ENCODE data around the gene GBP2.
"Not testable (repeated sequence)": the region's sequence is repeated elsewhere in the genome, so short reads cannot be mapped to it uniquely, and the experiment has no call there.

GBP2 gene

DNA sequence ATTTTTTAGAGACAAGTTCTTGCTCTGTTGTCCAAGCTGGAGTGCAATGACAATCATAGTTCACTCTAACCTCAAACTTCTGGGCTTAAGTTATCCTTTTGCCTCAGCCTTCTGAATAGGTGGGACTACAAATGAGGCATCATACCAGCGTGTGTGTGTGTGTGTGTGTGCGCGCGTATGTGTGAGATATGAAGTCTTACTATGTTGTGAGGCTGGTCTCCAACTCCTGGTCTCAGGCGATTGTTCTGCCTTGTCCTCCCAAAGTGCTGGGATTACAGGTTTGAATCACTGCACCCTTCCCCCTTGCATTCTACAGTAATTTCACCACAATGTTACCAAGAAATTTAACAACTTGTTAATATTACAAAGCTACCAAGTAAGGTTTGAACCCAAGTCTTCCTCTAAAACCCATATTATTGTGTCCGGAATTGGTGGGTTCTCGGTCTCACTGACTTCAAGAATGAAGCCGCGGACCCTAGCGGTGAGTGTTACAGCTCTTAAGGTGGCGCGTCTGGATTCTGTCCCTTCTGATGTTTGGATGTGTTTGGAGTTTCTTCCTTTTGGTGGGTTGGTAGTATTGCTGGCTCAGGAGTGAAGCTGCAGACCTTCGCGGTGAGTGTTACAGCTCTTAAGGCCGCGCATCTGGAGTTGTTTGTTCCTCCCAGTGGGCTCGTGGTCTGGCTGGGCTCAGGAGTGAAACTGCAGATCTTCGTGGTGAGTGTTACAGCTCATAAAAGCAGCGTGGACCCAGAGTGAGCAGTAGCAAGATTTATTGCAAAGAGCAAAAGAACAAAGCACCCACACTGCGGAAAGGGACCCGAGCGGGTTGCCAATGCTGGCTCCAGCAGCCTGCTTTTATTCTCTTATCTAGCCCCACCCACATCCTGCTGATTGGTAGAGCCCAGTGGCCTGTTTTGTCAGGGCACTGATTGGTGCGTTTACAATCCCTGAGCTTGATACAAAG lies 970 bp upstream of the GBP2 start:
- not testable (repeated sequence) for DNase-seq

DNA sequence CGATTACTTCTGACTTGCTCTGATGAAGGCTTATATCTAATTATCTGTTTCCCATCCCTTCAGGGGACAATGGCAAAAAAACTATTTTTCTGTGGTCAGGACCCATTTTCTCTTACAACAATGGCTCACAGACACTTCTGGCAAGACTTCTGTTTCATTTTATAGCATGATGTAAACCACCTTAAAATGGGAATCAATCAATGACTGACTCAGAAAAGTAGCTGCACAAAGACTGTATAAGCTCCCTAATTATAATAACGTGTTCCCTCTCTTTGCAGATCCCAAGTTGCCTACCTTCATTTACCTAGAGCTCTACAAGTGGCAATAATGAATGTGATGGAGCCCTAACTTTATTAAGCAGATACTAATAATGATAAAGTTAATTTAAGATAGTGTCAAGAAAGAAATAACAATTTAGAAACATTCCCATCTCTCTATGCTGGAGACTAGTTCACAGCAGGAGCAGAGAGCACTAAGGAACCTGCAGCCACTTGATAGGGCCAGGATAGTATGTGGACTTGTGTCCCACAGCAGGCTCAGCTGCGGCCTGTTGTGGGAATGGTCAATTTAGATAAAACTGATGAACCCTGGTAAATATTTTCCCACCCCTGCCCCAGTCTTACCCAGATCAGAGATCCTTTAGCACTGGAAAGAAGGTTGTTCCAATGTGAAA lies 538 bp downstream of the GBP2 start:
- no peak for DNase-seq

DNA sequence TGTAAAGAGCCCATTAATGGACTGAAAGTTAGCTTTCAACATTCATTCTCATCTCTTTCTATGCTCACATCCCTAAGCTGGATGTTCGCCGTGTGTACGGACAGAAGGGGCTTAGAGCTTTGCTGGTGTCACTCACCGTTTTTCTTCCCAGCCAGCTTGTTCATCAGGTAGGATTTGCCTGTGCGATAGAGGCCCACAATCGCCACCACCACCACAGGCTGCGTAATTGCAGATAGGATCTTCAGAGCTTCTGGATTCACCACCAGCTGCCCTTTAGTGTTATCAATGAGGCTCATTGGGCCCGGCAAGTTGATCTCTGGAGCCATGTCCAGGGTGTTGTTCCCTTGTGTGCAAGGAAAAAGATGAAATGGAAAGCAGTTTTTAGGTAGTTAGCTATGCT lies 4.3 kb downstream of the GBP2 start:
- no peak for DNase-seq

DNA sequence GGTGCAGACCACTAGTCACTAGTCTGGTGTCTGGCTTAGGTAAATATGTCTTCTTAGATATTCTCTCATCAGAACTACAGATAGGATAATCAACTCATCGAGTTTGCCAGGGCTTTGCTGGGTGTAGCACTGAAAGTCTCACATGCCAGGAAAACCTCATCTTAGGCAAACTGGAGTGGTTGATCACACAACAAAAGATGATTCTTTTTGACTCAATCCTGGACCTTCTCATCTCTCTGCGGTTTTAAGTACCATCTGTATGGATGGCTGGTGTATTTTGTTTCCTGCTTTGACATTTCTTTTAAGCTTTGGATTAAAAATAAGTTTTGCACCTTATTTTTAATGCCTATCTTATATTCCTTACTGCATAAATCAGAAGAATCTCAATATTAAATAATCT lies 11.3 kb downstream of the GBP2 start:
- DNase-seq = no peak

GRCh38 chr1:89112871-89113613 lies 12.9 kb downstream of the GBP2 start:
- DNase-seq = no peak

- no peak for DNase-seq
Measured at GRCh38 chr1:89104687-89105086, 21.2 kb downstream of the GBP2 start.

- no peak for DNase-seq
Measured at GRCh38 chr1:89104147-89104546, 21.8 kb downstream of the GBP2 start.

DNA sequence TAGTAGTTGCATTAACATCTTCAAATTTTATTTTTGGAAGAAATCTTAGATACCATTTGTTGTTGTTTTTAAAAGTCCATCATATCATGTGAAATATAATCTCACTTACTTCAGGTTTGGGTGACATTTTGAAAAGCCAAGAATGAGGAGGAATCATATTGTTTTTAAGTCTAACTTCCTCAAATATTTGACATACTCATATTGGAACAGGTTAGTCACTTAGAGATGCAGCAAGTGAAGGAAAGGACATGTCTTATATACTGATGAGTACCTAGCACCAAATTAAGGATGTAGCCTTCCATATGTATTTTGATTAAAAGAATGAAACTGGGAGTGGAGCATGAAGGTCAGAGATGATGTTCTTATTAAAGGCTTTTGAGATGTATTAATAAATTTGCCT lies 23.9 kb downstream of the GBP2 start:
- no peak for DNase-seq

- DNase-seq = no peak
Measured at GRCh38 chr1:89100412-89100811, 25.5 kb downstream of the GBP2 start.

DNA sequence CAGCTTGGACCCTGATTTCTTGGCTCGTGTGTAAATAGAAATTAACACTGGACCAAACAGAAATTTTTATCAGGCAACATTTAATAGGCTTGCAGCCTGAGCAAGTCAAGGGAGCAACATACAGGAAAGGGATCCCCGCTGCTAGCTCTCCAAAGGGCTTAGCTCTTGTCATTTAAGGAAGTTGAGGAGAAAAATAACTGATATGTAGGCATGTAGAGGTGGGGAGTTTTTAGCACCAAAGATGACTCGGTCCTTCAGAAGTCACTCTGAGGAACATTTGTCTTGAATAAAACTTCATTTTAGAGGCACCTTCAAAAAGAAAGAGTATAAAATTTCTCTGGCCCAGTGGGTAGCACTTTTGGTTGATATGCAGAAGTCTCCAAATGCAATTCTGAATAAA lies 27.1 kb downstream of the GBP2 start:
- DNase-seq = no peak

DNA sequence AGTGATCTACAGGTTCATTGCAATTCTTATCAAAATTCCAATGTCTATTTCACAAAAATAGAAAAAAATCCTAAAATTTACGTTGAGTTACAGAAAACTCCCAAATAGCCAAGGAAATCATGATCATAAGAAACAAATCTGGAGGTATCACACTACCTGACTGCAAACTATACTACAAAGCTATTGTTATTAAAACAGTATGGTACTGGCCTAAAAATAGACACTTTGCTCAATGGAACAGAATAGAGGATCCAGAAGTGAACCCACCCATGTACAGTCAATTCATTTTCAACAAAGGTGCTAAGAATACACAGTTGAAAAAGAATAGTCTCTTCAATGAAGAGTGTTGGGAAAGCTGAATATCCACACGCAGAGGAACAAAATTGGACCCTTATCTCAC lies 30.2 kb downstream of the GBP2 start:
- no peak for DNase-seq

DNA sequence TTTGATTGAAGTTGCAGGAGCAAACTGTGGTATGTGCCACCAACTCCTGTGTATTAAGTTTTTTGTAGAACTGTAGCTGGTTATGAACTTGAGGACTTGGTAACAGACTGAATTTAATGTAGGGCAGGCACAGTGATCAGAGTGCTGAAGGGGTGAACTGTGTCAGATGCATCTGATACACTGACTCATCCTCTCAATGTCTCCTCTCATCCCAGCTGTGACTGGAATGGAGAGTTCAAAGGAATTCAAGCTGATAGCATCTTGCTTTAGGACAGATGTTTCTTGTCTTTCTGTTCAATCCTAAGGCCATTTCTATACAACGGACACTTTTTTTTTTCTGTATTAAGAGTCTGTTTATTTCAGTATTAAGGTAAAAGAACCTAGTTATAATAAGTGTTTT lies 36.0 kb downstream of the GBP2 start:
- no peak for DNase-seq

- no peak for DNase-seq
Measured at GRCh38 chr1:89088572-89088971, 37.3 kb downstream of the GBP2 start.

DNA sequence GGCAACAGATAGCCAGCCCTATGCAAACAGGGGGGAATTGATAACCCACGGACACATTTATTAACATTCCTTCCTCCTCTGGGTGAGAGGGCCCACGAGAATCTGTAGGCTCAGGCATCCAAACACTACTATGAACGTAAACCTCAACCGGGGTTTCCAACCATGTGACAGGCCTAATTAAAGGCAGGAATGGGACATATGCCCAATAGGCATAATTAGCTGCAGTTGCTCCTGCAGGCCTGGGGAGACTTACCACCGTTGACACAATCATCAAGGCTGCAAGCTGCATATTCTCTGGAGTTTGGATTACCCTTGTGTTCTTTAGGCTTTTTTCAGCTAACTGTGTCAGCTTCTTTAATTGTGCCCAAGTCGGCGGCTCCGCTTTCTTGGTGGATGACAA lies 38.7 kb downstream of the GBP2 start:
- DNase-seq = no peak

GRCh38 chr1:89085781-89086180 lies 40.1 kb downstream of the GBP2 start:
- DNase-seq = no peak

GRCh38 chr1:89081005-89081404 lies 44.9 kb downstream of the GBP2 start:
- no peak for DNase-seq

- not testable (repeated sequence) for DNase-seq
Measured at GRCh38 chr1:89080068-89080467, 45.8 kb downstream of the GBP2 start.

DNA sequence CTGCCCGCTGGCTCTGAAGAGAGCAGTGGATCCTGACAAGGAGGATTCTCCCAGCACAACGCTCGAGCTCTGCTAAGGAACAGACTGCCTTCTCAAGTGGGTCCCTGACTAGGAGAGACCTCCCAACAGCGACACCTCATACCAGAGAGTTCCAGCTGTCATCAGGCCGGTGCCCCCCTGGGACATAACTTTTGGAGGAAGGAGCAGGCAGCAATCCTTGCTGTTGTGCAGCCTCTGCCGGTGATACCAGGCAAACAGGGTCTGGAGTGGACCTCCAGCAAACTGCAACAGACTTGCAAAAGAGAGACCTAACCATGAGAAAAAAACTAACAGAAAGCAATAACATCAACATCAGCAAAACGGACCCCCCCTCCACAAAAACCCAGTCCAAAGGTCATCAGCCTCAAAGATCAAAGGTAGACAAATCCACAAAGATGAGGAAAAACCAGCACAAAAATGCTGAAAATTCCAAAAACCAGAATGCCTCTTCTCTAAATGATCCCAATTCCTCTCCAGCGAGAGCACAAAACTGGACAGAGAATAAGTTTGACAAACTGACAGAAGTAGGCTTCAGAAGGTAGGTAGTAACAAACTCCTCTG lies 53.3 kb downstream of the GBP2 start:
- not testable (repeated sequence) for DNase-seq

- no peak for DNase-seq
Measured at GRCh38 chr1:89070509-89070908, 55.4 kb downstream of the GBP2 start.

- no peak for DNase-seq
Measured at GRCh38 chr1:89069951-89070350, 56.0 kb downstream of the GBP2 start.

GRCh38 chr1:89068291-89068690 lies 57.6 kb downstream of the GBP2 start:
- no peak for DNase-seq

GRCh38 chr1:89065079-89065868 lies 60.6 kb downstream of the GBP2 start, which contains the start of gene GBP1:
Gene GBP1 (minus strand): TSS chr1:89065208. CDS start chr1:89063234, 1,974 bp downstream.
- peak; percentile 42 for DNase-seq

Measured in amniotic stem cell (primary cell).